ENCODE results near the gene NDUFB2.

- no peak for TF ChIP-seq EZH2 (IDR thresholded peaks at IDR 0.05; ENCODE audit: borderline replicate concordance, insufficient read depth, low read length, poor library complexity, severe bottlenecking)
- no peak for TF ChIP-seq MXI1 (conservative IDR thresholded peaks at IDR 0.05; ENCODE audit: poor library complexity, severe bottlenecking)
- TF ChIP-seq CTCF (IDR thresholded peaks at IDR 0.05; ENCODE audit: poor library complexity, severe bottlenecking) = no peak
- TF ChIP-seq POLR2AphosphoS5 (IDR thresholded peaks at IDR 0.05) = no peak
- TF ChIP-seq SMC3 (conservative IDR thresholded peaks at IDR 0.05; ENCODE audit: poor library complexity) = no peak
These were observed 1.9 kb upstream of the NDUFB2 start for GRCh38 chr7:140694592-140694991.

Data from neural cell (in vitro differentiated cells).